ENCODE results near the gene FLG. TPM values are rescaled to one million over a fixed set of nuclear protein-coding genes. Genes with fewer than 3 reads are reported as not detected.
"Not testable (repeated sequence)": the region's sequence is repeated elsewhere in the genome, so short reads cannot be mapped to it uniquely, and the experiment has no call there.

Gene FLG
- not detected for total RNA-seq

DNA sequence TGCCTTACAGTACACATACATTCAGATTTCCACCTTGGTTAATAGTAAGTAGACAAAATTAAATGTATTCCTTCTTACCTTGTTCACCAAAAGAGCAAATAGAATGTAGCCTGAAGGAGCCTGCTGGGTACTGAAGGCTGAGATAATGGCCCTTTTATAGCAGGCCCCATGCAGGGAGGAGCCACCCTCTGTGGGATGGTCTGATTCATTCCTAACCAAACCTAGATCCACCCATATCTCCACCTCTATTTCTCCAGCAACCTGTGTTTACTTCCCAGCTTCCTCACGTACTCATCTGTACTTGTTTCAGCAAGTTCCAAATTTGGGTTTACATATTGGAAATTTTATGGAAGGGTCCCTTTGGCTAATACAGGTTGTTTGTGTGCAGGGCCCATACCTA lies at the start of gene FLG:
FLG (minus strand) TSS at position 129 of the 400 bp plus-strand sequence. CDS start 9,783 bp downstream, outside the sequence.
- Histone ChIP-seq H3K4me1 (ENCODE audit: insufficient read depth, low read length) (no peaks in the 10 kb centered on the region), H3K9me3 (ENCODE audit: low read depth, low read length) (no peaks in the 10 kb centered on the region), H3K4me3 (ENCODE audit: low read length) (no peak within 1 kb of the TSS), H3K27me3 (ENCODE audit: insufficient read depth, low read length) (no peaks in the 10 kb centered on the region)

DNA sequence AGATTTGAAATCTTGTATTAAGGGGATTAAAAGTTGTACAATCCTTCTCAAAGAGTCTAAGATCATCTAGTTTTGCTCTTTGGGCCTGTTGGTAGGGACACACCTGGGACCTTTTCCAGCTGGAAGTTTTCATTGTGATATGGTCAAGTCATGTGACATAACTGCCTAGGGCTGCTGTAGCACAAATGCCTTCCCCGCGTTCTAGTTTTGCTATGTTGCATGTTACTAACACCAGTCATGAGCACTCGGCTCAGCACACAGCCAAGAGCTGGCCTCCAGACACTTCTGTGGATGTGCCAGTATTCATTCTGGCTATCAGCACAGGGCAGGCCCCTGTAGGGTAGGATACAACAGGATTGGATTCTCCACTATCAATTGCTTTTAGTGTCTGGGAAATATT lies 49.4 kb upstream of the FLG start:
- H3K4me1 ChIP-seq (ENCODE audit: insufficient read depth, low read length): no peaks in the 10 kb centered on the region
- no peak overlapping the region for H3K4me3 ChIP-seq (ENCODE audit: low read length)
- H3K9me3 ChIP-seq (ENCODE audit: low read depth, low read length): peaks cover 6% of the 10 kb centered on the region
- H3K27me3 ChIP-seq (ENCODE audit: insufficient read depth, low read length): no peaks in the 10 kb centered on the region

DNA sequence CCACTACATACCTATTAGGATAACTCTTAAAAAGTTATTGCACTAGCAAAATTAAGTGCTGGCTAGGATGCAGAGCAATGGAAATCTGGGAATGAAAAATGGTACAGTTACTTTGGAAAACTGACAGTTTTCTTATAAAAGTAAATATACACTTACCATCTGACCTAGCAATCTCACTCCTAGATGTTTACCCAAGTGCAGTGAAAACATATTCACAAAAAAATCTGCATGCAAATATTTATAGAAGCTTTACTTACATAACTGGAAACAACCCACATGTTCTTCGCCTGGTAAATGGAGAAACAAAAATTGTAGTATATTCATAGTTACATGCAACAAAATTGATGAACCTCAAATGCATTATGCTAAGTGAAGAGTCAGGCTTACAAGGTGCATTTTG lies 47.6 kb upstream of the FLG start:
- Histone ChIP-seq H3K27me3 (ENCODE audit: insufficient read depth, low read length) (no peaks in the 10 kb centered on the region), H3K4me1 (ENCODE audit: insufficient read depth, low read length) (no peaks in the 10 kb centered on the region), H3K9me3 (ENCODE audit: low read depth, low read length) (peaks cover 6% of the 10 kb centered on the region), H3K4me3 (ENCODE audit: low read length) (no peak overlapping the region)

DNA sequence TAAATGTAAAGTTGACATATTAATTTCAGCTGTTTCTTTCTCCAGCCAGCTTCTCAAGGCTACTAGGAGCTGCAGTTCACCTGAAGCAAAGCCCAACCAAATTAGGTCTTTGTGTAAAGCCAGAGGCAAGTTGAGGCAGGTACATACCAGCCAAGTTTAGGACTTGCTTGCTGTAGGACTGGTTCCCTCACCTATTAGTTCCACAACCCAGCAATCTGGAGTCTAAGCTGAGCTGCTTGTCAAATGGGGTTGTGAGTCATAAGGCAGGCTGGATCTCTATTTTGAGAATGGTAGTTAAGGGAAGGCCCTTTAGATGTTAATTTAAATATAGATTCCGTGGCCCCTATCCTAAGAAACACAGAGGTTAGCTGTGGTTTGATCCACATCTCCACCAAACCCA lies 42.4 kb upstream of the FLG start:
- Histone ChIP-seq H3K4me3 (ENCODE audit: low read length) (no peak overlapping the region), H3K4me1 (ENCODE audit: insufficient read depth, low read length) (no peaks in the 10 kb centered on the region), H3K9me3 (ENCODE audit: low read depth, low read length) (peaks cover 6% of the 10 kb centered on the region), H3K27me3 (ENCODE audit: insufficient read depth, low read length) (peaks cover 7% of the 10 kb centered on the region)

DNA sequence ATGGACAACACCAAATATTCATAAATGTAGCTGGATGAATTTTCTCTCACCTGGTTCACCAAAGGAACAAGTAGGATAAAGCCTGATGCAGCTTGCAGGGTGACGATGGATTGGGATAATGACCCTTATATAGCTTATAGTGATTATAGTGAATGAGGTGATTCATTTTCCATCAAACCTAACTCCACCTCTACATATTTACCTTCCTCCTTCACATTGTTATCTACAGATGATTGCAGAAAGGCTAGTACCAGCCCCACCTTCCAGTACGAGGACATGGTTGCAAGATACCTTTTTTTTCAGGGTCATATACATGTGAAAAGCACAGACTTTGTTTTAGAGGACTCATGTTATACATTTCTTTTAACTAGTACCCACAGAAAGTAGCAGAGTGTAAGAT lies 34.9 kb upstream of the FLG start, which contains the start of gene FLG2:
FLG2 (minus strand) TSS at position 101 of the 400 bp plus-strand sequence. CDS start 1,122 bp downstream, outside the sequence.
- Histone ChIP-seq H3K9me3 (ENCODE audit: low read depth, low read length) (peaks cover 2% of the 10 kb centered on the region), H3K4me3 (ENCODE audit: low read length) (no peak within 1 kb of the TSS), H3K4me1 (ENCODE audit: insufficient read depth, low read length) (no peaks in the 10 kb centered on the region), H3K27me3 (ENCODE audit: insufficient read depth, low read length) (peaks cover 3% of the 10 kb centered on the region)

DNA sequence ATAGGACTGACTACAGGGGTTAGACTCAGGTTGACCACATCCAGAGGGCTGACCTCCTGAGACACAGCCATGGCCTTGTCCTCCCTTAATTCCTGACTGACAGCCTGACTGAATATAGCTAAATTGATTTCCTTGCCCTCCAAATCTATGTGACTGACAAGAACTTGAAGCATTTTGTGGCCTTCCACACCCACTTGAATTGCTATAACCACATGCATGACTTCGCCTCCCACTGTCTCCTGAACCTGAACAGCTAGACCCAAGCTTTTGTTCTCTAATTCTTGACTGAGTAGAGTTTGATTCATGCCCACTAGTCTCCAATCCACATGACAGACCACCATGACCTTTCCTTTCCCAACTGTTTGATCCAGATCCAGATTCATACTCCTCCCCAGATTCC lies 31.7 kb upstream of the FLG start:
- Histone ChIP-seq H3K27me3 (ENCODE audit: insufficient read depth, low read length) (peaks cover 3% of the 10 kb centered on the region), H3K4me3 (ENCODE audit: low read length) (no peak overlapping the region), H3K9me3 (ENCODE audit: low read depth, low read length) (peaks cover 6% of the 10 kb centered on the region), H3K4me1 (ENCODE audit: insufficient read depth, low read length) (no peaks in the 10 kb centered on the region)

DNA sequence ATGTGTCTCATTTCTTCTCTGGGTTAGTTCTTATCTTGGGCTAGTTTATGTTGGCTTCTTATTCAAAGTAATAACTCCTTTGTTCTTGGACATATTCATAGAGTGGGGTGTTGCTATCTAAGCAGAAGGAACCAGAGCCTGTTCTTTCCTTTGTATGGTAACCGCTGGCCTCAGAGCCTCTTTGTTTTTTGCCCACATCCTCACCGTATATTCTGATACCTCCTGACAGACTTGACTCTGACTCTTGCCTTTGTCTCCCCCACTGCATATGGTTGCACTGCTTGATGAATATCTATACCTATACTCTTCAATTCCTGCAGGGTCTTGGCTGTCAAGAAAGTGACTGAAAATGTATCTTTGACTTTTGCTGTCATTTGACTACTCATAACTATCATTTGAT lies 24.6 kb upstream of the FLG start:
- Histone ChIP-seq H3K9me3 (ENCODE audit: low read depth, low read length) (peaks cover under 1% of the 10 kb centered on the region), H3K4me3 (ENCODE audit: low read length) (no peak overlapping the region), H3K27me3 (ENCODE audit: insufficient read depth, low read length) (peaks cover 14% of the 10 kb centered on the region), H3K4me1 (ENCODE audit: insufficient read depth, low read length) (no peaks in the 10 kb centered on the region)

DNA sequence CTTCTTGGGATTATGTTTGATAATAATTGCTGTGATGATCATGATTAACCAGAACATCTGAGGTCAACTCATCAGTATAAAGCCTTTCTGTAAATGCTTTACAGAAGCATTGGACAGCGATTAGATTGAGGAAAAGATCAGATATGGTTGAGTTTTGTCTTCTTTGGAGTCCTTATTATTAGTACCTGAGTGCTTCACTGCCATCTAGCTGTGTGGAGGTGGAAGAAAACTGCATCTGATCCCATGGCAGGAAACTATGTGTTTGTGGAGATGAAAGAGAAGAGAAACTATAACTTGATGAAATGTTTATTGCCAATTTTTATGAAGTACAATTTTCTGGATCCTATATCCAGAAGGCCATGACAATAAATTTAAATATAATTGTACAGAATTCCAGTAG lies 23.4 kb upstream of the FLG start:
- Histone ChIP-seq H3K4me3 (ENCODE audit: low read length) (no peak overlapping the region), H3K4me1 (ENCODE audit: insufficient read depth, low read length) (no peaks in the 10 kb centered on the region), H3K27me3 (ENCODE audit: insufficient read depth, low read length) (peaks cover 19% of the 10 kb centered on the region), H3K9me3 (ENCODE audit: low read depth, low read length) (no peaks in the 10 kb centered on the region)

DNA sequence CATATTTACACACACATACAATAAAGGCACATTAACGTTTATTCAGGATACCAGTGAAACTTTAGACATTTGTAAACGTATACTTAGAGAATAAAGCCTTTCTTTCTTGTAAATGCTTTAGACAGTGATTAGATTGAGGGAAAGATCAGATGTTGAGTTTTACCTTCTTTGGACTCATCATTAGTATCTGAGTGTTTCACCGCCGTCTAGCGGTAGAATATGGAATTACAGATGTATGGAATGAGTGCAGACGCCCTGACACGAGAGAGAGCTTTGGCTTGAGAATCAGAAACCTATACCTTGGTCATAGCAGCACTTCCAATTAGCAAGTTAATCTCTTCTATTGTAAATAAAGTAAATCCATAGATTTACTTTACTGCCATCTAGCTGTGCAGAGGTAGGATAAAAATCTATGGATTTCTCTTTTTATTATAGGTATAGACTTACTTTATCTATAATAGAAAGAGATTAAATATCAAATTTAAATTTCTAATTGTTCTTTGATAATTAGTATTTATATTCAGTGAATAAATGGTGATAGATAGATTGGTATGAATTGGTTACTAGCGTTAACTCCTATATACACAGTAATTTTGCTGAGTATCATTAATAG lies 22.2 kb upstream of the FLG start:
- Histone ChIP-seq H3K4me1 (ENCODE audit: insufficient read depth, low read length) (no peaks in the 10 kb centered on the region), H3K27me3 (ENCODE audit: insufficient read depth, low read length) (peaks cover 19% of the 10 kb centered on the region), H3K4me3 (ENCODE audit: low read length) (no peak overlapping the region), H3K9me3 (ENCODE audit: low read depth, low read length) (no peaks in the 10 kb centered on the region)

DNA sequence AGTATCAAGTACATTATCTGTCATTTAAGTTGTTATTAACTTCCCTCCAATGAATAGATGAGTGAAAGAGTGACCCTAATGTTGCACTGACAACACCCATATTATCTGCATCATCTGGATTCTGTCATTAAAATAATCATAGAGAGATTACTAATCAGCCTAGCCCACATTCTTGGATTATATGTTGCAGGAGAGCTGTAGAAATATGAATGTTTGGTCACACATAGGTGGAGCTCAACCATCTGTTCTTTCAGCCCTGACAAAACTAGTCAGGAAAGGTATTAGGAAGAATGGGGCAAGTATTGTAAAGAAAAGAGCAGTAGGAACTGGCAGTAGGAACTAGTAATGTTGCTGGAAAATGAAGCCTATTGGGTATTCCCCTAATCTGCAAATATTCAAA lies 19.4 kb upstream of the FLG start:
- Histone ChIP-seq H3K27me3 (ENCODE audit: insufficient read depth, low read length) (peaks cover 22% of the 10 kb centered on the region), H3K4me1 (ENCODE audit: insufficient read depth, low read length) (no peaks in the 10 kb centered on the region), H3K4me3 (ENCODE audit: low read length) (no peak overlapping the region), H3K9me3 (ENCODE audit: low read depth, low read length) (no peaks in the 10 kb centered on the region)

DNA sequence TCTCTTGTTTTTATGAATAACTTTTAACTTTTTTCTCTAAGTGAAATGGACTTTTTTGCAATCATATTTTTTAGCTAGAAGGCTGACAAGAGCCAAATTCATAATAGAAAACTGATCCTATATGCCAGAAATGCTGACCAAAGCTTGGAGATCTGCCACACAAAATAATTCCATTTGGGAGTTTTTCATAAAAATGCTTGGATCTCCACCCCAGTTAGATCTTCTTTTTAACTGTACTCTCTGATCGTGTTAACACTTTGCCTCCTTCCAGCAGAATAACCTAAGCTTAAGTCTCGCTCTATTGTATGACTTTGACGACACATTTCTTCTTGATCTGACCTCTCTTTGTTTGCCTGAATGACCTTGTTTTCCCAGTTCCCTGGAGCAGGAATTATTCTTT lies 18.0 kb upstream of the FLG start:
- no peak overlapping the region for H3K4me3 ChIP-seq (ENCODE audit: low read length)
- H3K27me3 ChIP-seq (ENCODE audit: insufficient read depth, low read length): peaks cover 24% of the 10 kb centered on the region
- H3K9me3 ChIP-seq (ENCODE audit: low read depth, low read length): no peaks in the 10 kb centered on the region
- no peaks in the 10 kb centered on the region for H3K4me1 ChIP-seq (ENCODE audit: insufficient read depth, low read length)

DNA sequence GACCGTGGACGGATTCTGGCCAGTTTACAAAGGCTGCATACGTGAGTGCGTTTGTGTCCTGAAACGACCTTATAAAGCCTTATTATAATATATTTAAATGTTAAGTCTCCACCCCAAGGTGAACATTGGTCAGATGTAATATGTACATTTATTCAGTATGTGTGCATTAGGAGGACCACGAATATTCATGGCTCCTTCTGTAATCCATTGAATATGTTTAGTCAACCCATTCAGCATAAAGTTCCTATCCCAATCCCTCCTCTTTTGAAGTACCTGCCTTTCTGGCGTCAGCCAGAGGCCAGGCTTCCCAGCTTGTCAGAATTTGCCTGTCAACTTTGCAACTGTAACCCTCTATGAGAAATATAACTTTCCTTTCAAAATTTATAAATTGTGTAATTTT lies 10.4 kb upstream of the FLG start:
- peaks cover 11% of the 10 kb centered on the region for H3K27me3 ChIP-seq (ENCODE audit: insufficient read depth, low read length)
- no peaks in the 10 kb centered on the region for H3K4me1 ChIP-seq (ENCODE audit: insufficient read depth, low read length)
- H3K4me3 ChIP-seq (ENCODE audit: low read length): no peak overlapping the region
- no peaks in the 10 kb centered on the region for H3K9me3 ChIP-seq (ENCODE audit: low read depth, low read length)

DNA sequence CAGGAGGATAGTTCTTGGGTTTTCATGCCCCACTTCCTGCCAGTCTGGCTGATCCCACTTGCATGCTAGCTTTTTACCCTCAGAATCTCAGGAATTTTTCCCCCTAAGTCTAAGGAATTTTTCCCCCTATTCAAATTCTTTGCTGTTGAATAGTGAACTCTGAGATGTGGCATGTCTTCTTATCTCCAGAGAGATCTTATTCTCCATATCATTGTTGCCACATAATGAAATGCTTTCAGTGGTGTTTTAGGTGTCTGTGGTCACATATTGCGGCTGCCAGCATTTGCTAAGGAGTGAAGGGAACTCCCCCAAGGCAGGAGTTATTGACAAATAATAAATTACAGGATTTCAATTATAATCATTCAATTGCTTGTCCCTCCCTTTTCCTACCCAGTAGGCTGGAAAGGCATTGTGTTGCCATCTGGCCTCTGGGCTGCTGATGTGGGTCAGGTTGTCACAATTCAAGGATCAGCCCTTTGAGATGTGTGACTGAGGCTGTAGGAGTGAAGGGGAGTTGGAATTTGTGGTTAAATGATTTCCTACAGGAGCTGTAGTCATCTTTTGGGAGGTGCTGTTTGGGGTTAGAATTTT lies 3.9 kb upstream of the FLG start:
- no peaks in the 10 kb centered on the region for H3K9me3 ChIP-seq (ENCODE audit: low read depth, low read length)
- no peak overlapping the region for H3K4me3 ChIP-seq (ENCODE audit: low read length)
- H3K4me1 ChIP-seq (ENCODE audit: insufficient read depth, low read length): no peaks in the 10 kb centered on the region
- H3K27me3 ChIP-seq (ENCODE audit: insufficient read depth, low read length): no peaks in the 10 kb centered on the region

DNA sequence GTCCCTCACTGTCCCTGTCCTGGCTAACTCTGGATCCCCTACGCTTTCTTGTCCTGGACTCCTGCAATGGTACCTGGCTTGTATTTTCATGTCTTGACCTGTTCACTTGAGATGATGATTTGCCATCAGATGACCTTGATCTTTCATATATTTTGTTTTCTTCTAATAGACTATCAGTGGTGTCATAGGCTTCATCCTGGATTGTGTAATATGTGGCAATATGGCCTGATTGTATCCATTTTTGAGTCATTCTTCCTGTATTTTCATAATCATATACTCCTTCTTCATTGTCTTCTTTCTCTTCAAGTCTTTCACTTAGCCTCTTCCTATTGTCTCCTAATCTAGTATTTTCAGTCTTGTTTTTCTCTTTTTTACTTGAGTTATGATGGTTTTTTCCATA lies 11.1 kb downstream of the FLG start:
- no peaks in the 10 kb centered on the region for H3K4me1 ChIP-seq (ENCODE audit: insufficient read depth, low read length)
- H3K4me3 ChIP-seq (ENCODE audit: low read length): no peak overlapping the region
- no peaks in the 10 kb centered on the region for H3K9me3 ChIP-seq (ENCODE audit: low read depth, low read length)
- peaks cover 5% of the 10 kb centered on the region for H3K27me3 ChIP-seq (ENCODE audit: insufficient read depth, low read length)

DNA sequence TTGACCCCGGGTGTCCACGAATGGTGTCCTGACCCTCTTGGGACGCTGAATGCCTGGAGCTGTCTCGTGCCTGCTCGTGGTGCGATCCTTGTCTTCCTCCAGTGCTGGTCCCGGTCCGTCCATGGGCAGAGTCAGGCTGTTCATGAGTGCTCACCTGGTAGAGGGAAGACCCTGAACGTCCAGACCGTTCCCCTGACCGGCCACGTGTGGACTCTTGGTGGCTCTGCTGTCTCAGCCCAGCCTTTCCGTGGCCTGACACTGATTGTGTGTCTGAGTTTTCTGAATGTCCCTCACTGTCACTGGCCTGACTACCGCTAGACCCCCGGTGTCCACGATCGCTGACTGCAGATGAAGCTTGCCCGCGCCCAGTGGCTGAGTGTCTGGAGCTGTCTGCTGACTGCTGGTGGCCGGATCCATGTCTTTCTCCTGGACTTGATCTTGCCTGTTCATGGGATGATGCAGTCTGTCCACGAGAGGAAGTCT lies 11.7 kb downstream of the FLG start:
- Histone ChIP-seq H3K27me3 (ENCODE audit: insufficient read depth, low read length) (peaks cover 3% of the 10 kb centered on the region), H3K4me1 (ENCODE audit: insufficient read depth, low read length) (no peaks in the 10 kb centered on the region), H3K4me3 (ENCODE audit: low read length) (no peak overlapping the region), H3K9me3 (ENCODE audit: low read depth, low read length) (no peaks in the 10 kb centered on the region)

DNA sequence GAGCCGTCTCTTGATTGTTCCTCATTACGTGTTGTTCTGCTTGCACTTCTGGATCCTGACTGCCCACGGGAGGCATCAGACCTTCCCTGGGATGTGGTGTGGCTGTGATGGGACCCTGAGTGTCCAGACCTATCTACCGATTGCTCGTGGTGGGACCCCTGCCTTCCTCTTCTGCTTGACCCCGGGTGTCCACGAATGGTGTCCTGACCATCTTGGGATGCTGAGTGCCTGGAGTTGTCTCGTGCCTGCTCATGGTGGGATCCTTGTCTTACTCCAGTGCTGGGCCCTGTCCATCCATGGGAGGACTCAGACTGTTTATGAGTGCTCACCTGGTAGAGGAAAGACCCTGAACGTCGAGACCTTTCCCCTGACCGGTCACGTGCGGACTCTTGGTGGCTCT lies 12.9 kb downstream of the FLG start:
- not testable (repeated sequence) for H3K9me3 ChIP-seq (ENCODE audit: low read depth, low read length); H3K4me1 ChIP-seq (ENCODE audit: insufficient read depth, low read length); H3K4me3 ChIP-seq (ENCODE audit: low read length); H3K27me3 ChIP-seq (ENCODE audit: insufficient read depth, low read length)
